ENCODE measurements around the gene BMPR1A.
"Not testable (repeated sequence)": the region's sequence is repeated elsewhere in the genome, so short reads cannot be mapped to it uniquely, and the experiment has no call there.

DNA sequence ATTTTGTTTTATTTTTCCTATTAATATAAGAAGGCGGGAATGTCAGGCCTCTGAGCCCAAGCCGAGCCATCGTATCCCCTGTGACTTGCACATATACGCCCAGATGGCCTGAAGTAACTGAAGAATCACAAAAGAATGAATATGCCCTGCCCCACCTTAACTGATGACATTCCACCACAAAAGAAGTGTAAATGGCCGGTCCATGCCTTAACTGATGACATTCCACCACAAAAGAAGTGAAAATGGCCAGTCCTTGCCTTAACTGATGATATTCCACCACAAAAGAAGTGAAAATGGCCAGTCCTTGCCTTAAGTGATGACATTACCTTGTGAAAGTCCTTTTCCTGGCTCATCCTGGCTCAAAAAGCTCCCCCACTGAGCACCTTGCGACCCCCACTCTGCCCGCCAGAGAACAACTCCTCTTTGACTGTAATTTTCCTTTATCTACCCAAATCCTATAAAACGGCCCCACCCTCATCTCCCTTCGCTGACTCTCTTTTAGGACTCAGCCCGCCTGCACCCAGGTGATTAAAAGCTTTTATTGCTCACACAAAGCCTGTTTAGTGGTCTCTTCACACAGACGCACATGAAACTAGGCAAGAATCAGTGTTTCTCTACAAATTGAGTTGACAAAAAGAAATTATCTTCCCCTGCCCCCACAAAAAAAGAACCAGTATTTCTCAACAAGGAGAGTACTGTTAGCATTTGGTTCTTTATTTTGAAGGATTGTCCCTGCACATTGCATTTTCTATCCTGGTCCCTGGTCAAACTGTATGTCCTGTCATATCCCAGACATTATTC, 108.8 kb downstream of the BMPR1A start:
- TF ChIP-seq CTCF (IDR thresholded peaks at IDR 0.05; ENCODE audit: insufficient read depth, low read length); POLR2AphosphoS5 (IDR thresholded peaks at IDR 0.05; ENCODE audit: low read depth); SPI1 (IDR thresholded peaks at IDR 0.05; ENCODE audit: borderline replicate concordance, low read depth): not testable (repeated sequence)
- TF ChIP-seq, protein P1, sequence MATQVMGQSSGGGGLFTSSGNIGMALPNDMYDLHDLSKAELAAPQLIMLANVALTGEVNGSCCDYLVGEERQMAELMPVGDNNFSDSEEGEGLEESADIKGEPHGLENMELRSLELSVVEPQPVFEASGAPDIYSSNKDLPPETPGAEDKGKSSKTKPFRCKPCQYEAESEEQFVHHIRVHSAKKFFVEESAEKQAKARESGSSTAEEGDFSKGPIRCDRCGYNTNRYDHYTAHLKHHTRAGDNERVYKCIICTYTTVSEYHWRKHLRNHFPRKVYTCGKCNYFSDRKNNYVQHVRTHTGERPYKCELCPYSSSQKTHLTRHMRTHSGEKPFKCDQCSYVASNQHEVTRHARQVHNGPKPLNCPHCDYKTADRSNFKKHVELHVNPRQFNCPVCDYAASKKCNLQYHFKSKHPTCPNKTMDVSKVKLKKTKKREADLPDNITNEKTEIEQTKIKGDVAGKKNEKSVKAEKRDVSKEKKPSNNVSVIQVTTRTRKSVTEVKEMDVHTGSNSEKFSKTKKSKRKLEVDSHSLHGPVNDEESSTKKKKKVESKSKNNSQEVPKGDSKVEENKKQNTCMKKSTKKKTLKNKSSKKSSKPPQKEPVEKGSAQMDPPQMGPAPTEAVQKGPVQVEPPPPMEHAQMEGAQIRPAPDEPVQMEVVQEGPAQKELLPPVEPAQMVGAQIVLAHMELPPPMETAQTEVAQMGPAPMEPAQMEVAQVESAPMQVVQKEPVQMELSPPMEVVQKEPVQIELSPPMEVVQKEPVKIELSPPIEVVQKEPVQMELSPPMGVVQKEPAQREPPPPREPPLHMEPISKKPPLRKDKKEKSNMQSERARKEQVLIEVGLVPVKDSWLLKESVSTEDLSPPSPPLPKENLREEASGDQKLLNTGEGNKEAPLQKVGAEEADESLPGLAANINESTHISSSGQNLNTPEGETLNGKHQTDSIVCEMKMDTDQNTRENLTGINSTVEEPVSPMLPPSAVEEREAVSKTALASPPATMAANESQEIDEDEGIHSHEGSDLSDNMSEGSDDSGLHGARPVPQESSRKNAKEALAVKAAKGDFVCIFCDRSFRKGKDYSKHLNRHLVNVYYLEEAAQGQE (IDR thresholded peaks at IDR 0.05; ENCODE audit: insufficient replicate concordance, low read depth): not testable (repeated sequence)
